KBM-7 (cell line): Measurements from ENCODE around the gene NUP37.
"Not testable (repeated sequence)": the region's sequence is repeated elsewhere in the genome, so short reads cannot be mapped to it uniquely, and the experiment has no call there.

Source experiments
- DNase-seq: peaks from one replicate; pipeline ENCODE4 v3.0.0-alpha.2; 2015
- in situ Hi-C: fragments of 300-500 bp; cut with MboI; formaldehyde crosslinking; loops from 2 replicates; pipeline ENCODE4 v1.14.3; 2020; ENCODE audit warnings: low sequenced_read_pairs, low pct_unique_long_range_greater_than_20kb, mixed read lengths

Gene NUP37

GRCh38 chr12:102119674-102120563 is at the start of gene NUP37, which contains the start of gene PARPBP:
Gene NUP37 (minus strand): TSS chr12:102120114. CDS start chr12:102118518, 1,596 bp downstream.
Gene PARPBP (plus strand): TSS chr12:102120183. CDS start chr12:102123889, 3,706 bp downstream.
- in situ Hi-C loops = no loop called here
- DNase-seq = peak; percentile 93

- DNase-seq = no peak
- in situ Hi-C loops = no loop called here
These were observed 48.1 kb upstream of the NUP37 start for GRCh38 chr12:102167821-102168604.

GRCh38 chr12:102163383-102163782 is 43.5 kb upstream of the NUP37 start:
- in situ Hi-C loops = no loop called here
- DNase-seq = no peak

- in situ Hi-C loops = not testable (repeated sequence)
These were observed 35.3 kb upstream of the NUP37 start for GRCh38 chr12:102155206-102155605.

GRCh38 chr12:102147062-102147587 is 27.2 kb upstream of the NUP37 start:
- DNase-seq, in situ Hi-C loops: not testable (repeated sequence)

More at GRCh38 chr12:102155206-102155605, 35.3 kb upstream of the NUP37 start:
- not testable (repeated sequence) for DNase-seq

- no peak for DNase-seq
- in situ Hi-C loops = no loop called here
These were observed 24.3 kb upstream of the NUP37 start for GRCh38 chr12:102144221-102144620.

- in situ Hi-C loops, DNase-seq: not testable (repeated sequence)
These were observed 23.0 kb upstream of the NUP37 start for GRCh38 chr12:102142866-102143373.

GRCh38 chr12:102137619-102138018 is 17.7 kb upstream of the NUP37 start:
- DNase-seq, in situ Hi-C loops: not testable (repeated sequence)

GRCh38 chr12:102131442-102131841 is 11.5 kb upstream of the NUP37 start:
- DNase-seq, in situ Hi-C loops: not testable (repeated sequence)

GRCh38 chr12:102130720-102131119 is 10.8 kb upstream of the NUP37 start:
- DNase-seq, in situ Hi-C loops: not testable (repeated sequence)

- in situ Hi-C loops, DNase-seq: not testable (repeated sequence)
These were observed 1.4 kb upstream of the NUP37 start for GRCh38 chr12:102121328-102121727.

- DNase-seq = peak; percentile 53
- in situ Hi-C loops = no loop called here
These were observed 972 bp upstream of the NUP37 start for GRCh38 chr12:102120886-102121285.

- DNase-seq = no peak
- in situ Hi-C loops = no loop called here
These were observed 605 bp upstream of the NUP37 start for GRCh38 chr12:102120564-102120873.

- in situ Hi-C loops = no loop called here
- no peak for DNase-seq
These were observed 1.0 kb downstream of the NUP37 start for GRCh38 chr12:102118874-102119273.

GRCh38 chr12:102116392-102116791 is 3.5 kb downstream of the NUP37 start:
- in situ Hi-C loops = no loop called here
- DNase-seq = no peak

- in situ Hi-C loops = no loop called here
- DNase-seq = no peak
These were observed 5.7 kb downstream of the NUP37 start for GRCh38 chr12:102114212-102114611.

- no peak for DNase-seq
- in situ Hi-C loops = no loop called here
These were observed 9.1 kb downstream of the NUP37 start for GRCh38 chr12:102110782-102111181.

GRCh38 chr12:102107970-102108369 is 11.9 kb downstream of the NUP37 start:
- in situ Hi-C loops = no loop called here
- DNase-seq = no peak

GRCh38 chr12:102106905-102107304 is 13.0 kb downstream of the NUP37 start:
- in situ Hi-C loops = no loop called here
- DNase-seq = no peak

- in situ Hi-C loops = no loop called here
These were observed 23.1 kb downstream of the NUP37 start for GRCh38 chr12:102096855-102097254.

More at GRCh38 chr12:102096855-102097254, 23.1 kb downstream of the NUP37 start:
- DNase-seq = no peak
